LNCAP (cell line): Measurements from ENCODE around the gene CLDN12.

Experiments used
- TF ChIP-seq, protein P1 (sequence below): fragments of 450-650 bp; IDR thresholded peaks from 2 replicates; pipeline ENCODE4 v1.5.1; 2017; ENCODE audit warnings: mild to moderate bottlenecking

Gene CLDN12

DNA sequence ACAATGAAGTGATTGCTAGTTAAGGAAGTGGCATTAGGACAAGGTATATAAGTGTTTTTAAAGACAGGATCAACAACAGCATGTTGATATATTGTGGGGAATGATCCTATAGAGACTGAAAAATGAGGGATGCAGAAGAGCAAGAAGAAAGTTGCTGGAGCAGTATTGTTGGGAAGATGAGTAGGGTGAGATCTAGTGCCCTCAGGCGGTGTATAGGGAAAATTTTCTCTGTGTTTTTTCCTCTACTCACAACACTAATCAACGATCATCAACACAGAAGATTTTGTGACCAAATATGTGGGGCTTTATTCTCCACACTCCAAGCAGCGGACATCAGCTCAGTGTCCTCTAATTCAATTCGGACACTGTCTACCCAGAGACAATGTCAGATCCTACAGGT is 56.6 kb downstream of the CLDN12 start:
- TF ChIP-seq, protein P1, sequence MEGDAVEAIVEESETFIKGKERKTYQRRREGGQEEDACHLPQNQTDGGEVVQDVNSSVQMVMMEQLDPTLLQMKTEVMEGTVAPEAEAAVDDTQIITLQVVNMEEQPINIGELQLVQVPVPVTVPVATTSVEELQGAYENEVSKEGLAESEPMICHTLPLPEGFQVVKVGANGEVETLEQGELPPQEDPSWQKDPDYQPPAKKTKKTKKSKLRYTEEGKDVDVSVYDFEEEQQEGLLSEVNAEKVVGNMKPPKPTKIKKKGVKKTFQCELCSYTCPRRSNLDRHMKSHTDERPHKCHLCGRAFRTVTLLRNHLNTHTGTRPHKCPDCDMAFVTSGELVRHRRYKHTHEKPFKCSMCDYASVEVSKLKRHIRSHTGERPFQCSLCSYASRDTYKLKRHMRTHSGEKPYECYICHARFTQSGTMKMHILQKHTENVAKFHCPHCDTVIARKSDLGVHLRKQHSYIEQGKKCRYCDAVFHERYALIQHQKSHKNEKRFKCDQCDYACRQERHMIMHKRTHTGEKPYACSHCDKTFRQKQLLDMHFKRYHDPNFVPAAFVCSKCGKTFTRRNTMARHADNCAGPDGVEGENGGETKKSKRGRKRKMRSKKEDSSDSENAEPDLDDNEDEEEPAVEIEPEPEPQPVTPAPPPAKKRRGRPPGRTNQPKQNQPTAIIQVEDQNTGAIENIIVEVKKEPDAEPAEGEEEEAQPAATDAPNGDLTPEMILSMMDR, result peak; percentile 32; the same call in 1 of the 2 replicates

GRCh38 chr7:90461219-90461618 is 58.0 kb downstream of the CLDN12 start:
- TF ChIP-seq, protein P1, result no peak
